Measurements from ENCODE around the gene SLC7A5.

- no peak for TF ChIP-seq CTCF (IDR thresholded peaks at IDR 0.05; ENCODE audit: borderline replicate concordance, extremely low read depth, low read length, poor library complexity, severe bottlenecking)
- no peak for TF ChIP-seq EZH2 (IDR thresholded peaks at IDR 0.05; ENCODE audit: borderline replicate concordance, low read depth, low read length, severe bottlenecking)
Measured at GRCh38 chr16:87851141-87851587, 18.1 kb downstream of the SLC7A5 start.
